Upper lobe of left lung (tissue), 6 donors: Measurements from ENCODE around the gene CRYBB3. TPM values are rescaled to one million over a fixed set of nuclear protein-coding genes. Genes with fewer than 3 reads are reported as not detected.
A peak's percentile ranks its signal among the peaks of the same experiment; 100 is the strongest.

Source experiments
- ATAC-seq, 2 donors: fragments of 200-7000 bp; cut with Tn5 transposase; one replicate each; pipeline ENCODE4 v1.9.1; 2022; ENCODE audit warnings: mild to moderate bottlenecking in 2 of 2, moderate library complexity in 2 of 2; ENCODE audit not compliant: low FRiP score in 2 of 2
- DNase-seq, 2 donors: peaks; one replicate each; pipeline ENCODE4 v3.0.0-alpha.2; 2019 to 2020
- H3K27ac ChIP-seq, 4 donors: fragments of 200-600 bp; sonication (generic); one replicate each; pipeline ENCODE4 v1.5.1; 2016 to 2019
- H3K27me3 ChIP-seq, 4 donors: fragments of 200-600 bp; sonication (generic); one replicate each; pipeline ENCODE4 v1.5.1; 2017 to 2019
- H3K36me3 ChIP-seq, 4 donors: fragments of 200-600 bp; sonication (generic); one replicate each; pipeline ENCODE4 v1.5.1; 2016 to 2019
- H3K4me1 ChIP-seq, 4 donors: fragments of 200-600 bp; sonication (generic); one replicate each; pipeline ENCODE4 v1.5.1; 2018 to 2019
- H3K4me3 ChIP-seq, 4 donors: fragments of 200-600 bp; sonication (generic); one replicate each; pipeline ENCODE4 v1.5.1; 2017 to 2019; ENCODE audit warnings: mild to moderate bottlenecking in 2 of 4, moderate library complexity in 1 of 4
- H3K9me3 ChIP-seq, 4 donors: fragments of 200-600 bp; sonication (generic); one replicate each; pipeline ENCODE4 v1.5.1; 2018 to 2019
- CTCF ChIP-seq, 6 experiments: fragments of 450-650 bp in 4 of 6; fragments of 200-600 bp in 2 of 6; sonication (generic) in 2 of 6; IDR thresholded peaks; one replicate each; pipeline ENCODE4 v1.5.1; 2016 to 2019; ENCODE audit warnings: antibody characterized with exemption in 6 of 6
- EP300 ChIP-seq, 4 donors: sonication (generic); formaldehyde crosslinking; IDR thresholded peaks; one replicate each; pipeline ENCODE4 v1.5.1; 2017; ENCODE audit warnings: antibody characterized with exemption in 4 of 4, control low read depth in 2 of 4
- POLR2A ChIP-seq, 4 donors: fragments of 450-650 bp; IDR thresholded peaks; one replicate each; pipeline ENCODE4 v1.5.1; 2016 to 2017; ENCODE audit warnings: antibody characterized with exemption in 4 of 4, mild to moderate bottlenecking in 2 of 4
- POLR2AphosphoS5 ChIP-seq, 2 donors: sonication (generic); formaldehyde crosslinking; IDR thresholded peaks; one replicate each; pipeline ENCODE4 v1.5.1; 2017; ENCODE audit warnings: antibody characterized with exemption in 2 of 2
- WGBS, 2 donors: methylation state at CpG; one replicate each; pipeline ENCODE4 v1.1.5; 2017 to 2018; 5-methylcytosine and 5-hydroxymethylcytosine counted together
- total RNA-seq, 6 donors: library from RNA; depleted of rRNA in 4 of 6; stranded (reverse); fragments of >200 nt in 4 of 6; gene quantifications; one replicate each; pipeline versions ENCODE4 v1.1.0 to v1.2.1, GENCODE V29; 2016 to 2021
- donor health status: DM: no; HTN: no; CAD: no; lungs with moderate emphysema.
- donor health status: DM: no; HTN: yes; CAD: no; lungs with severe emphysema.

Gene CRYBB3
- total RNA-seq, 6 donors from 2014 or later: 0.26 to 0.61 TPM; not detected in 4

- H3K9me3 ChIP-seq: no peaks in the 10 kb centered on the region
- ATAC-seq: no peak
- no peak for DNase-seq
Observed at GRCh38 chr22:25205847-25206246, 6.2 kb downstream of the CRYBB3 start.

GRCh38 chr22:25206998-25207397 is 7.3 kb downstream of the CRYBB3 start:
- ATAC-seq: no peak

More at GRCh38 chr22:25205847-25206246, 6.2 kb downstream of the CRYBB3 start:
- Histone ChIP-seq H3K27me3 (no peaks in the 10 kb centered on the region), H3K4me3 (no peak overlapping the region), H3K36me3 (peaks cover 0 to 8% (median 0%) of the 10 kb centered on the region in 4 donors), H3K4me1 (no peaks in the 10 kb centered on the region), H3K27ac (no peak overlapping the region)
- TF ChIP-seq POLR2A (IDR thresholded peaks at IDR 0.05) (no peak), CTCF (IDR thresholded peaks at IDR 0.05) (no peak), EP300 (IDR thresholded peaks at IDR 0.05) (no peak), POLR2AphosphoS5 (IDR thresholded peaks at IDR 0.05) (no peak)
- WGBS, 2 donors: 81 to 87% methylated on average over 1 of the region's 1 CpG

GRCh38 chr22:25207553-25208157 is 8.0 kb downstream of the CRYBB3 start:
- no peak overlapping the region for H3K4me3 ChIP-seq
- DNase-seq: no peak
- no peak for TF ChIP-seq EP300 (IDR thresholded peaks at IDR 0.05)
- TF ChIP-seq POLR2AphosphoS5 (IDR thresholded peaks at IDR 0.05): no peak
- no peak for TF ChIP-seq CTCF (IDR thresholded peaks at IDR 0.05)
- TF ChIP-seq POLR2A (IDR thresholded peaks at IDR 0.05): no peak
- no peak overlapping the region for H3K27ac ChIP-seq
- 81 to 100% methylated on average over 1 of the region's 2 CpGs for WGBS, 2 donors
- H3K36me3 ChIP-seq: no peaks in the 10 kb centered on the region
- no peak for ATAC-seq
- H3K9me3 ChIP-seq: no peaks in the 10 kb centered on the region
- no peaks in the 10 kb centered on the region for H3K27me3 ChIP-seq
- no peaks in the 10 kb centered on the region for H3K4me1 ChIP-seq

More at GRCh38 chr22:25206998-25207397, 7.3 kb downstream of the CRYBB3 start:
- peak in 1 of 2 donors; percentile 61 for DNase-seq
- Histone ChIP-seq H3K27ac (no peak overlapping the region), H3K9me3 (no peaks in the 10 kb centered on the region), H3K27me3 (no peaks in the 10 kb centered on the region), H3K4me1 (no peaks in the 10 kb centered on the region), H3K4me3 (no peak overlapping the region), H3K36me3 (no peaks in the 10 kb centered on the region)
- 75 to 88% methylated on average over 1 to 21 of the region's 21 CpGs for WGBS, 2 donors
- TF ChIP-seq POLR2A (IDR thresholded peaks at IDR 0.05) (no peak), EP300 (IDR thresholded peaks at IDR 0.05) (no peak), CTCF (IDR thresholded peaks at IDR 0.05) (no peak), POLR2AphosphoS5 (IDR thresholded peaks at IDR 0.05) (no peak)

- no peaks in the 10 kb centered on the region for H3K27me3 ChIP-seq
- no peak for TF ChIP-seq POLR2AphosphoS5 (IDR thresholded peaks at IDR 0.05)
- TF ChIP-seq CTCF (IDR thresholded peaks at IDR 0.05): no peak
- no peak for TF ChIP-seq POLR2A (IDR thresholded peaks at IDR 0.05)
- TF ChIP-seq EP300 (IDR thresholded peaks at IDR 0.05): no peak
- no peaks in the 10 kb centered on the region for H3K4me1 ChIP-seq
- WGBS, 2 donors: 87 to 95% methylated on average over 2 of the region's 2 CpGs
- DNase-seq (no peak), ATAC-seq (no peak)
- H3K36me3 ChIP-seq: no peaks in the 10 kb centered on the region
- H3K9me3 ChIP-seq: no peaks in the 10 kb centered on the region
- no peak overlapping the region for H3K27ac ChIP-seq
- no peak overlapping the region for H3K4me3 ChIP-seq
Observed at GRCh38 chr22:25208328-25208727, 8.7 kb downstream of the CRYBB3 start.
